ENCODE results near the gene HOMER1.
"Not testable (repeated sequence)": the region's sequence is repeated elsewhere in the genome, so short reads cannot be mapped to it uniquely, and the experiment has no call there.

The HOMER1 gene

GRCh38 chr5:79401216-79401615 lies 112.7 kb downstream of the HOMER1 start:
- H3K36me3 ChIP-seq (ENCODE audit: control insufficient read depth in 5 of 5, insufficient read depth in 5 of 5, low read length in 5 of 5) = peaks cover 0 to 3% (median 0%) of the 10 kb centered on the region in 5 donors
- H3K27me3 ChIP-seq (ENCODE audit: control insufficient read depth in 5 of 5, insufficient read depth in 4 of 5, low read length in 5 of 5) = no peaks in the 10 kb centered on the region
- no peak overlapping the region for H3K9ac ChIP-seq (ENCODE audit: low read length in 5 of 5)
- no peak overlapping the region for H3K4me3 ChIP-seq (ENCODE audit: low read depth in 1 of 5, low read length in 5 of 5)
- H3K4me1 ChIP-seq (ENCODE audit: control insufficient read depth in 5 of 5, insufficient read depth in 5 of 5, low read length in 5 of 5) = no peaks in the 10 kb centered on the region
- H3K9me3 ChIP-seq (ENCODE audit: control insufficient read depth in 5 of 5, low read length in 5 of 5) = no peaks in the 10 kb centered on the region
- H3K27ac ChIP-seq (ENCODE audit: low read depth, low read length) = no peak overlapping the region

- no peak overlapping the region for H3K4me3 ChIP-seq (ENCODE audit: low read depth in 1 of 5, low read length in 5 of 5)
- no peaks in the 10 kb centered on the region for H3K4me1 ChIP-seq (ENCODE audit: control insufficient read depth in 5 of 5, insufficient read depth in 5 of 5, low read length in 5 of 5)
- no peak overlapping the region for H3K9ac ChIP-seq (ENCODE audit: low read length in 5 of 5)
- H3K9me3 ChIP-seq (ENCODE audit: control insufficient read depth in 5 of 5, low read length in 5 of 5) = no peaks in the 10 kb centered on the region
- no peaks in the 10 kb centered on the region for H3K27me3 ChIP-seq (ENCODE audit: control insufficient read depth in 5 of 5, insufficient read depth in 4 of 5, low read length in 5 of 5)
- no peak overlapping the region for H3K27ac ChIP-seq (ENCODE audit: low read depth, low read length)
- peaks cover 0 to 7% (median 0%) of the 10 kb centered on the region in 5 donors for H3K36me3 ChIP-seq (ENCODE audit: control insufficient read depth in 5 of 5, insufficient read depth in 5 of 5, low read length in 5 of 5)
These were observed 114.9 kb downstream of the HOMER1 start for GRCh38 chr5:79399046-79399445.

- no peak overlapping the region for H3K4me3 ChIP-seq (ENCODE audit: low read depth in 1 of 5, low read length in 5 of 5)
These were observed 116.9 kb downstream of the HOMER1 start for GRCh38 chr5:79397080-79397479.

GRCh38 chr5:79396265-79396664 lies 117.7 kb downstream of the HOMER1 start:
- Histone ChIP-seq H3K36me3 (ENCODE audit: control insufficient read depth in 5 of 5, insufficient read depth in 5 of 5, low read length in 5 of 5) (peaks cover 0 to 4% (median 0%) of the 10 kb centered on the region in 5 donors), H3K4me1 (ENCODE audit: control insufficient read depth in 5 of 5, insufficient read depth in 5 of 5, low read length in 5 of 5) (no peaks in the 10 kb centered on the region), H3K9me3 (ENCODE audit: control insufficient read depth in 5 of 5, low read length in 5 of 5) (no peaks in the 10 kb centered on the region), H3K4me3 (ENCODE audit: low read depth in 1 of 5, low read length in 5 of 5) (no peak overlapping the region), H3K27me3 (ENCODE audit: control insufficient read depth in 5 of 5, insufficient read depth in 4 of 5, low read length in 5 of 5) (no peaks in the 10 kb centered on the region), H3K9ac (ENCODE audit: low read length in 5 of 5) (no peak overlapping the region), H3K27ac (ENCODE audit: low read depth, low read length) (no peak overlapping the region)

More at GRCh38 chr5:79397080-79397479, 116.9 kb downstream of the HOMER1 start:
- H3K27me3 ChIP-seq (ENCODE audit: control insufficient read depth in 5 of 5, insufficient read depth in 4 of 5, low read length in 5 of 5) = no peaks in the 10 kb centered on the region
- no peaks in the 10 kb centered on the region for H3K9me3 ChIP-seq (ENCODE audit: control insufficient read depth in 5 of 5, low read length in 5 of 5)
- no peak overlapping the region for H3K9ac ChIP-seq (ENCODE audit: low read length in 5 of 5)
- H3K27ac ChIP-seq (ENCODE audit: low read depth, low read length) = no peak overlapping the region
- peaks cover 0 to 7% (median 0%) of the 10 kb centered on the region in 5 donors for H3K36me3 ChIP-seq (ENCODE audit: control insufficient read depth in 5 of 5, insufficient read depth in 5 of 5, low read length in 5 of 5)
- no peaks in the 10 kb centered on the region for H3K4me1 ChIP-seq (ENCODE audit: control insufficient read depth in 5 of 5, insufficient read depth in 5 of 5, low read length in 5 of 5)

GRCh38 chr5:79395296-79395695 lies 118.6 kb downstream of the HOMER1 start:
- no peak overlapping the region for H3K4me3 ChIP-seq (ENCODE audit: low read depth in 1 of 5, low read length in 5 of 5)
- H3K9me3 ChIP-seq (ENCODE audit: control insufficient read depth in 5 of 5, low read length in 5 of 5) = no peaks in the 10 kb centered on the region
- no peaks in the 10 kb centered on the region for H3K4me1 ChIP-seq (ENCODE audit: control insufficient read depth in 5 of 5, insufficient read depth in 5 of 5, low read length in 5 of 5)
- no peak overlapping the region for H3K27ac ChIP-seq (ENCODE audit: low read depth, low read length)
- no peak overlapping the region for H3K9ac ChIP-seq (ENCODE audit: low read length in 5 of 5)
- no peaks in the 10 kb centered on the region for H3K27me3 ChIP-seq (ENCODE audit: control insufficient read depth in 5 of 5, insufficient read depth in 4 of 5, low read length in 5 of 5)
- H3K36me3 ChIP-seq (ENCODE audit: control insufficient read depth in 5 of 5, insufficient read depth in 5 of 5, low read length in 5 of 5) = peaks cover 0 to 4% (median 0%) of the 10 kb centered on the region in 5 donors

- Histone ChIP-seq H3K4me1 (ENCODE audit: control insufficient read depth in 5 of 5, insufficient read depth in 5 of 5, low read length in 5 of 5) (no peaks in the 10 kb centered on the region), H3K9ac (ENCODE audit: low read length in 5 of 5) (no peak overlapping the region), H3K9me3 (ENCODE audit: control insufficient read depth in 5 of 5, low read length in 5 of 5) (no peaks in the 10 kb centered on the region), H3K4me3 (ENCODE audit: low read depth in 1 of 5, low read length in 5 of 5) (no peak overlapping the region), H3K27ac (ENCODE audit: low read depth, low read length) (no peak overlapping the region), H3K27me3 (ENCODE audit: control insufficient read depth in 5 of 5, insufficient read depth in 4 of 5, low read length in 5 of 5) (no peaks in the 10 kb centered on the region), H3K36me3 (ENCODE audit: control insufficient read depth in 5 of 5, insufficient read depth in 5 of 5, low read length in 5 of 5) (peaks cover 0 to 4% (median 0%) of the 10 kb centered on the region in 5 donors)
These were observed 121.2 kb downstream of the HOMER1 start for GRCh38 chr5:79392776-79393175.

- Histone ChIP-seq H3K4me3 (ENCODE audit: low read depth in 1 of 5, low read length in 5 of 5) (no peak overlapping the region), H3K4me1 (ENCODE audit: control insufficient read depth in 5 of 5, insufficient read depth in 5 of 5, low read length in 5 of 5) (no peaks in the 10 kb centered on the region), H3K27ac (ENCODE audit: low read depth, low read length) (no peak overlapping the region), H3K9ac (ENCODE audit: low read length in 5 of 5) (no peak overlapping the region), H3K27me3 (ENCODE audit: control insufficient read depth in 5 of 5, insufficient read depth in 4 of 5, low read length in 5 of 5) (no peaks in the 10 kb centered on the region), H3K36me3 (ENCODE audit: control insufficient read depth in 5 of 5, insufficient read depth in 5 of 5, low read length in 5 of 5) (no peaks in the 10 kb centered on the region), H3K9me3 (ENCODE audit: control insufficient read depth in 5 of 5, low read length in 5 of 5) (peaks cover 5 to 12% (median 9%) of the 10 kb centered on the region in 5 donors)
These were observed 127.3 kb downstream of the HOMER1 start for GRCh38 chr5:79386679-79387078.

GRCh38 chr5:79385126-79385525 lies 128.8 kb downstream of the HOMER1 start:
- not testable (repeated sequence) for H3K36me3 ChIP-seq (ENCODE audit: control insufficient read depth in 5 of 5, insufficient read depth in 5 of 5, low read length in 5 of 5); H3K27ac ChIP-seq (ENCODE audit: low read depth, low read length); H3K4me1 ChIP-seq (ENCODE audit: control insufficient read depth in 5 of 5, insufficient read depth in 5 of 5, low read length in 5 of 5); H3K4me3 ChIP-seq (ENCODE audit: low read depth in 1 of 5, low read length in 5 of 5); H3K27me3 ChIP-seq (ENCODE audit: control insufficient read depth in 5 of 5, insufficient read depth in 4 of 5, low read length in 5 of 5); H3K9ac ChIP-seq (ENCODE audit: low read length in 5 of 5)
- H3K9me3 ChIP-seq (ENCODE audit: control insufficient read depth in 5 of 5, low read length in 5 of 5) = peaks cover 5 to 24% (median 19%) of the 10 kb centered on the region in 5 donors

- H3K36me3 ChIP-seq (ENCODE audit: control insufficient read depth in 5 of 5, insufficient read depth in 5 of 5, low read length in 5 of 5) = no peaks in the 10 kb centered on the region
- no peak overlapping the region for H3K9ac ChIP-seq (ENCODE audit: low read length in 5 of 5)
- H3K4me1 ChIP-seq (ENCODE audit: control insufficient read depth in 5 of 5, insufficient read depth in 5 of 5, low read length in 5 of 5) = no peaks in the 10 kb centered on the region
- no peaks in the 10 kb centered on the region for H3K27me3 ChIP-seq (ENCODE audit: control insufficient read depth in 5 of 5, insufficient read depth in 4 of 5, low read length in 5 of 5)
- H3K27ac ChIP-seq (ENCODE audit: low read depth, low read length) = no peak overlapping the region
- peaks cover 5 to 27% (median 22%) of the 10 kb centered on the region in 5 donors for H3K9me3 ChIP-seq (ENCODE audit: control insufficient read depth in 5 of 5, low read length in 5 of 5)
- H3K4me3 ChIP-seq (ENCODE audit: low read depth in 1 of 5, low read length in 5 of 5) = no peak overlapping the region
These were observed 135.3 kb downstream of the HOMER1 start for GRCh38 chr5:79378510-79379186.

GRCh38 chr5:79357398-79357797 lies 156.5 kb downstream of the HOMER1 start:
- H3K4me1 ChIP-seq (ENCODE audit: control insufficient read depth in 5 of 5, insufficient read depth in 5 of 5, low read length in 5 of 5) = no peaks in the 10 kb centered on the region
- H3K27me3 ChIP-seq (ENCODE audit: control insufficient read depth in 5 of 5, insufficient read depth in 4 of 5, low read length in 5 of 5) = no peaks in the 10 kb centered on the region
- H3K36me3 ChIP-seq (ENCODE audit: control insufficient read depth in 5 of 5, insufficient read depth in 5 of 5, low read length in 5 of 5) = no peaks in the 10 kb centered on the region
- H3K4me3 ChIP-seq (ENCODE audit: low read depth in 1 of 5, low read length in 5 of 5) = no peak overlapping the region
- H3K9me3 ChIP-seq (ENCODE audit: control insufficient read depth in 5 of 5, low read length in 5 of 5) = no peaks in the 10 kb centered on the region
- H3K9ac ChIP-seq (ENCODE audit: low read length in 5 of 5) = no peak overlapping the region
- H3K27ac ChIP-seq (ENCODE audit: low read depth, low read length) = no peak overlapping the region

Measured in subcutaneous abdominal adipose tissue (tissue), 5 donors.